Vagina (tissue), 2 donors: ENCODE measurements around the gene ALG3.

Experiments
- POLR2A ChIP-seq, 2 donors: fragments of 450-650 bp; IDR thresholded peaks; one replicate each; pipeline ENCODE4 v1.6.1; 2017; ENCODE audit warnings: antibody characterized with exemption in 2 of 2, mild to moderate bottlenecking in 2 of 2, moderate library complexity in 2 of 2
- TF ChIP-seq, protein P1 (sequence below), 3 experiments: fragments of 450-650 bp in 2 of 3; fragments of 200-600 bp in 1 of 3; sonication (generic) in 1 of 3; IDR thresholded peaks; one replicate each; pipeline ENCODE4 v1.5.1; 2017 to 2019; ENCODE audit warnings: antibody characterized with exemption in 3 of 3, mild to moderate bottlenecking in 2 of 3, moderate library complexity in 2 of 3

DNA sequence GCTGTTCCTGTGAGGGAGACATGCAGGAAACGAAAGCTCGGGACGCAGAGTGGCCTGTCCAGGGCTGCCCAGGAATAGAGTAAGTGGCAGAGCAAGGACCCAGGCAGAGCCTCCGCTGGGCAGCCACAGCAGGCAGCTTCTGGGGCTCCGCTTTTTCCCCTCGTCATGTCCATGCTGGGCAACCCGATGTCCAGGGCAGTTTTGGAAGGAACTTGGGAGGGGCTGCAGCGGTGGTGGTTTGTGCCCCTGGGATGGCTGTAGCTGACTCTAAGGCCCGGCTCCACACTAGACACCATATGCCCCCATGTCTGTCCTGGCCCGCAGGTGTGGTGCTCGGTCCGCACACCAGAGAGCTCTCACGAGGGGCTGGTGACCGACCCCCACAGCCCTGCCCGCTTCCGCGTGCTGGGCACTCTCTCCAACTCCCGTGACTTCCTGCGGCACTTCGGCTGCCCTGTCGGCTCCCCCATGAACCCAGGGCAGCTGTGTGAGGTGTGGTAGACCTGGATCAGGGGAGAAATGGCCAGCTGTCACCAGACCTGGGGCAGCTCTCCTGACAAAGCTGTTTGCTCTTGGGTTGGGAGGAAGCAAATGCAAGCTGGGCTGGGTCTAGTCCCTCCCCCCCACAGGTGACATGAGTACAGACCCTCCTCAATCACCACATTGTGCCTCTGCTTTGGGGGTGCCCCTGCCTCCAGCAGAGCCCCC lies 43.1 kb upstream of the ALG3 start:
- TF ChIP-seq, protein P1, sequence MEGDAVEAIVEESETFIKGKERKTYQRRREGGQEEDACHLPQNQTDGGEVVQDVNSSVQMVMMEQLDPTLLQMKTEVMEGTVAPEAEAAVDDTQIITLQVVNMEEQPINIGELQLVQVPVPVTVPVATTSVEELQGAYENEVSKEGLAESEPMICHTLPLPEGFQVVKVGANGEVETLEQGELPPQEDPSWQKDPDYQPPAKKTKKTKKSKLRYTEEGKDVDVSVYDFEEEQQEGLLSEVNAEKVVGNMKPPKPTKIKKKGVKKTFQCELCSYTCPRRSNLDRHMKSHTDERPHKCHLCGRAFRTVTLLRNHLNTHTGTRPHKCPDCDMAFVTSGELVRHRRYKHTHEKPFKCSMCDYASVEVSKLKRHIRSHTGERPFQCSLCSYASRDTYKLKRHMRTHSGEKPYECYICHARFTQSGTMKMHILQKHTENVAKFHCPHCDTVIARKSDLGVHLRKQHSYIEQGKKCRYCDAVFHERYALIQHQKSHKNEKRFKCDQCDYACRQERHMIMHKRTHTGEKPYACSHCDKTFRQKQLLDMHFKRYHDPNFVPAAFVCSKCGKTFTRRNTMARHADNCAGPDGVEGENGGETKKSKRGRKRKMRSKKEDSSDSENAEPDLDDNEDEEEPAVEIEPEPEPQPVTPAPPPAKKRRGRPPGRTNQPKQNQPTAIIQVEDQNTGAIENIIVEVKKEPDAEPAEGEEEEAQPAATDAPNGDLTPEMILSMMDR (IDR thresholded peaks at IDR 0.05): no peak
- no peak for TF ChIP-seq POLR2A (IDR thresholded peaks at IDR 0.05)
